Measurements from ENCODE around the gene DYRK1B.
"Not testable (repeated sequence)": the region's sequence is repeated elsewhere in the genome, so short reads cannot be mapped to it uniquely, and the experiment has no call there.

Gene DYRK1B

DNA sequence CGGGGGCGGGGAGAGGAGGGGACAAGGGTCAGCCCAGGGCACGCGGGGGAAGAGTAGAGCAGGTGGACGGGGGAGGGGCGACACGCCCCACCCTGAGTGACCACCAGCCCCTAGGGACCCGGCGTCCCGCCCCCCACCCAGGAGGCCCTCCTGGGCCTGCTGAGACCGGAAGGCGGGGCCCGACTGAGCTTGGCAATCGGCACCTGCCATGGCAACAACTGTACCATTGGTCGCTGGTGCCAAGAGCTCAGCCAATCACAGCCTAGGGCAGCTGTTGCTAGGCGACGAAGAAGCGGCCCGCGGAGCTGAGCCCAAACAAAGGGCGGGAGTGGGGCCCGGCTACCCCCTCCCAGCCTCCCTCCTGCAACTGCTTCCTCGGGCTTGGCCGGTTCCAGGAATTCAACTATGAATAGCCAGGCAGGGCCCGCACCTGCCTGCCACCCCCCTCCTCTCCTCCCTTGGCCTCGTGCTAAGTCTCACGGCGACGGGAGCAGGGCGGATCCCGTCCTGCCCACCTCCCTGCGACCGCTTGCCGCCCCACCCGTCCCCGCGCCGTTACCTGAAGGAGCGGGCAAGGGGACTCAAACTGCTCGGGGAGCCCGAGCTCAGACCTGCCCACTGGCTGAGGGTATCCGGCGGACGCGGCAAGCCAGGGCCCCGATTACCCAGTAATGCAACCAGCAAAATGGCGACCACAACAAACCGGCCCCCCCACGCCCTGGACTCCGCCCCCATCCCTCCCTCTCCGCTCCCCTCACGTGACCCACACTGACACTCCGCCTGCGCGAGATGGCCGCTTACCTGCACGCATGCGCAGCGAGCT, at the start of gene DYRK1B:
Gene DYRK1B (minus strand): TSS at position 699 of the 823 bp plus-strand sequence. CDS start 2,295 bp downstream, outside the sequence.
- peak; percentile 95 for DNase-seq (ENCODE audit: low read depth)

DNA sequence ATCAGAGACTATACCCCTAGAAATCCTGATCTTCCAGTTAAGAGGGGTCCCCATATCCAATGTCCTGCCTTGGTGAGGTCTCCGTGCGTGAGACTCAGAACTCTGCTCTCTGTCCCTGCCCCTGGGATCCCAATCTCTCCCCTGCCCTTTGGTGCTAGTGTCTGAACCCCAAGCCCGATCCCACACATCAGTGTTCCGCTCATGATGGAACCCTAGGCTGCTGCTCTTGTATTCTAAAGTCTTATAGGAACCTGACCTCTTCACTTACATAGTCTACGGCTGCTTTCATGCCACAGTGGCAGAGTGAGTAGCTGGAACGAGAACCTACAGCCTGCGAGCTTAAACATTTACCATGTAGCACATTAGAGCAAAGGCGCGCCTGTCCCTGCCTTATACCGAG, 48.7 kb upstream of the DYRK1B start:
- DNase-seq (ENCODE audit: low read depth): not testable (repeated sequence)

- DNase-seq (ENCODE audit: low read depth): peak; percentile 61
These were observed 47.6 kb upstream of the DYRK1B start for GRCh38 chr19:39881495-39882110.

GRCh38 chr19:39880241-39880640, 46.3 kb upstream of the DYRK1B start:
- not testable (repeated sequence) for DNase-seq (ENCODE audit: low read depth)

- DNase-seq (ENCODE audit: low read depth): not testable (repeated sequence)
These were observed 45.8 kb upstream of the DYRK1B start for GRCh38 chr19:39879796-39880195.

GRCh38 chr19:39878866-39879265, 44.9 kb upstream of the DYRK1B start:
- not testable (repeated sequence) for DNase-seq (ENCODE audit: low read depth)

DNA sequence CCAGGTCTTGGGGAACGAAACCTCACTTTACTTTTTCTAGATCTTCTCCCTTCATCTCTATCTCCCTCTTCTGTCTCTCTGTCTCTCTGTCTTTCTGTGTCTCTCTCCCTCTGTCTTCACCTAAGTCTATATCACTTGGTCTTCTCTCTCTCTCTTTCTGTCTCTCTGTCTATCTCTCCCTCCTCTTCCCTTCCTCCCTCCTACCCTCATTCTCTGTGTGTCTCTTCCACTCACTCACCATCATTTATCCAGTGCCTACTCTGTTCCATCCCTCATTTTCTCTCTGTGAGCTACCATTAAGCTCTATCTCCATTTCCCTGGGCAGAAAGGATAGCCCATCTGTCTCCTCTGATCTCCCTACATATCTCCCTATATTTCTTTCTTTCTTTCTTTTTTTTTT, 44.4 kb upstream of the DYRK1B start:
- no peak for DNase-seq (ENCODE audit: low read depth)

GRCh38 chr19:39877982-39878381, 44.0 kb upstream of the DYRK1B start:
- DNase-seq (ENCODE audit: low read depth): not testable (repeated sequence)

DNA sequence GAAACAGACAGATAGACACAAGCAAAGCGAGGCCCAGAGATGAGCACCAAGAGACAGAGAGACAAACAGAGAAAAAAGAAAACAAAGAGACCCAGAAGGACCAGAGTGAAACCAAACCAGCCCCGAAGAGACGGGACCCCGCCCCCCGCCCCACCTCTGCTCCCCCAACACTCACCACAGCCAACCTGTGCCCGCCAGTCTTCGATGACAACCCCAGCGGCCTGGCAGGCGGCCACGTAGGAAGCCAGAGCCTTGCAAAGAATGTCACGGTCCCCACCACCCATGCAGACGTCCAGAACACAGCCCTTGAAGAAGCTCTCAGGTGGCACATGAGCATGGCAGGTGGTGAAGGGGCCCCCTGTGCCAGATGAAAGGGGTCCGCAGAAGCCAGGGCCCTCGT, 43.5 kb upstream of the DYRK1B start:
- not testable (repeated sequence) for DNase-seq (ENCODE audit: low read depth)

DNA sequence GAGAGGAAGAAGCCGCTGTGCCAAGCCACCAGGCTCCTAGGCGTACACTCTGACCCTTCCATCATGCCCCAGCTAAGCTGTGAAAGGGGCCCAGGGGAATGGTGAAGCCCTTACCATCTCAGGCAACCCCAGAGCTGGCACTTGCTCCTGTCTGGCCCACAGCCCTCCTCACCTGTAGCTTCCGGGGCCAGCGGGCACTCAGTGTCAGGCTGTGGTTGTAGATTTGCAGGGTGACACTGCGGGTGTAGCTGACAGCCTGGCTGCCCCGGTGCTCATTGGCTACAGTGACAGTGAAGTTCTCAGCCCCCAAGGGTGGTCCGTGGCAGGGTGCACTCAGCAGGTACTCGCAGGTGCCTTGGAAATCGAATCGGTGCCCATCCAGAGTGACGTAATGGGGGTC, 42.5 kb upstream of the DYRK1B start:
- DNase-seq (ENCODE audit: low read depth): not testable (repeated sequence)

- not testable (repeated sequence) for DNase-seq (ENCODE audit: low read depth)
These were observed 41.5 kb upstream of the DYRK1B start for GRCh38 chr19:39875401-39875864.

GRCh38 chr19:39874404-39874803, 40.4 kb upstream of the DYRK1B start:
- DNase-seq (ENCODE audit: low read depth): no peak

DNA sequence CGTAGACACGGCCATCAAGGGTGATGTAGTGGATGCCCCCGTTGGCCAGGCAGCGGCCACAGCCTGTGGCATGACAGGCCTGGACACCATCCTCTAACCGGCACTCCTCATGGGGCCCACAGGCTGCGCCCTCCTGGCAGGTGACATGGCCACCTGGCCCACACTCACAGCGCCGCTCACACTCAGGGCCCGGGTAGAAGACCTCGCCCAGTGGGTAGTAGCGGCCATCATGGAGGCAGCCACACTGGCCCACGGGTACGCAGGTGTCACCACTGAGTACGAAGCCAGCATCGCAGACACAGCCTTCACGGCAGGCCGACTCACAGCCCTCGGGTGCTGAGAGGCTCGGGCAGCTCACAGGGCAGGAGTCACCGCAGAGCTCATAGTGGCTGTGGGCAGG, 39.4 kb upstream of the DYRK1B start:
- DNase-seq (ENCODE audit: low read depth): no peak

GRCh38 chr19:39871886-39872866, 38.2 kb upstream of the DYRK1B start:
- DNase-seq (ENCODE audit: low read depth): no peak

- no peak for DNase-seq (ENCODE audit: low read depth)
These were observed 37.4 kb upstream of the DYRK1B start for GRCh38 chr19:39871362-39871761.

GRCh38 chr19:39870171-39870971, 36.4 kb upstream of the DYRK1B start:
- DNase-seq (ENCODE audit: low read depth): no peak

GRCh38 chr19:39867952-39868351, 34.0 kb upstream of the DYRK1B start:
- DNase-seq (ENCODE audit: low read depth): no peak

GRCh38 chr19:39867133-39867532, 33.2 kb upstream of the DYRK1B start:
- no peak for DNase-seq (ENCODE audit: low read depth)

- DNase-seq (ENCODE audit: low read depth): no peak
These were observed 32.0 kb upstream of the DYRK1B start for GRCh38 chr19:39865953-39866352.

- DNase-seq (ENCODE audit: low read depth): no peak
These were observed 31.2 kb upstream of the DYRK1B start for GRCh38 chr19:39865186-39865585.

DNA sequence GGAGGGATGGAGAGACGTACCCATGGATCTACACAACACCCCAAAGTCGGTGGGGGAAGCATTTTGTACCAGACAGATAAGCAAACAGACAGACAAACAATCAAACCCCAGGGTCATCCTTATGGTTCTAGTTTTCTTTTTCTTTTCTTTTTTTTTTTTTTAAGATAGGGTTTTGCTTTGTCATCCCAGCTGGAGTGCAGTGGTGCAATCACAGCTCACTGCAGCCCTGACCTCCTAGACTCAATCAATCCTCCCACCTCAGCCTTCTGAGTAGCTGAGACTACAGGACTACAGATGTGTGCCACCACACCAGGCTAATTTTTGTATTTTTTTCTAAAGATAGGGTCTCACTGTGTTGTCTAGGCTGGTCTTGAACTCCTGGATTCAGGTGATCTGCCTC, 30.2 kb upstream of the DYRK1B start:
- no peak for DNase-seq (ENCODE audit: low read depth)

Measured in ELR (cell line).